Measurements from ENCODE around the gene GAMT.
"Not testable (repeated sequence)": the region's sequence is repeated elsewhere in the genome, so short reads cannot be mapped to it uniquely, and the experiment has no call there.

Gene GAMT

DNA sequence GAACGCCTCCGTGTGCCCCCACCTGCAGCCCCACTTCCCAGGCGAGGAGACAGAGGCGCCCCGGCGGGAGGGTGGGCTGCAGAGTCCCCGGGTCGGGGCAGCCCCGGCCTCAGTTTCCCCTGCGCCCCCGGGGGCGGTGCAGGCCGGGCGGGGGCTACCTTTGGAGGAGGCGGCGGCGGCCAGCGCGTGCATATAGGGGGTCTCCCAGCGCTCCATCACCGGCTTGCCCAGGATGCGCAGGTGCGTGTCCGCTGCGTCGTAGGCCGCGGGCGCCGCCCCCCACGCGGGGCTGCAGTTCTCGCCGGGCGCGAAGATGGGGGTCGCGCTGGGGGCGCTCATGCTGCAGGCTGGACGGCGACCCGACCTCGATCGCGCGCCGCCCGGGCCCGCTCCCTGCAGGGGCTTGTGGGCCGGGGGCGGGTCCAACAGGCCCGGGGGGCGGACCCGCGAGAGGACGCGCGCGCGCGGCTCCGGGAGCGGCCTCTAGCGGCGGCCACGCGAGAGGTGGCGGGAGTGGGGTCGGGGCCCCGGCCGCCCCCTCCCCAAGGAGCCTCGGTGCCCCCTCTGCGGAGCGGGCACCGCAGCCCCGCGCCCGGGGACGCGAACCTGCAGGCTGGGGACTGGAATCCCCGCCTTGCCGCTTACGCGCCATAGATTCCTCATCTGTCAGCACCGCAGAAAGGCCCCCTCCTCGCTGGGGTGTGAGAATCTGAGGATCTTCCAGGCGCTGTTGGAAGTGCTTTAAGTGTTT lies at the start of gene GAMT:
Gene GAMT, minus strand, starts transcription at position 405 of the 751 bp plus-strand sequence. Its CDS starts 66 bp downstream, at position 339.
- peak; percentile 71 for DNase-seq

DNA sequence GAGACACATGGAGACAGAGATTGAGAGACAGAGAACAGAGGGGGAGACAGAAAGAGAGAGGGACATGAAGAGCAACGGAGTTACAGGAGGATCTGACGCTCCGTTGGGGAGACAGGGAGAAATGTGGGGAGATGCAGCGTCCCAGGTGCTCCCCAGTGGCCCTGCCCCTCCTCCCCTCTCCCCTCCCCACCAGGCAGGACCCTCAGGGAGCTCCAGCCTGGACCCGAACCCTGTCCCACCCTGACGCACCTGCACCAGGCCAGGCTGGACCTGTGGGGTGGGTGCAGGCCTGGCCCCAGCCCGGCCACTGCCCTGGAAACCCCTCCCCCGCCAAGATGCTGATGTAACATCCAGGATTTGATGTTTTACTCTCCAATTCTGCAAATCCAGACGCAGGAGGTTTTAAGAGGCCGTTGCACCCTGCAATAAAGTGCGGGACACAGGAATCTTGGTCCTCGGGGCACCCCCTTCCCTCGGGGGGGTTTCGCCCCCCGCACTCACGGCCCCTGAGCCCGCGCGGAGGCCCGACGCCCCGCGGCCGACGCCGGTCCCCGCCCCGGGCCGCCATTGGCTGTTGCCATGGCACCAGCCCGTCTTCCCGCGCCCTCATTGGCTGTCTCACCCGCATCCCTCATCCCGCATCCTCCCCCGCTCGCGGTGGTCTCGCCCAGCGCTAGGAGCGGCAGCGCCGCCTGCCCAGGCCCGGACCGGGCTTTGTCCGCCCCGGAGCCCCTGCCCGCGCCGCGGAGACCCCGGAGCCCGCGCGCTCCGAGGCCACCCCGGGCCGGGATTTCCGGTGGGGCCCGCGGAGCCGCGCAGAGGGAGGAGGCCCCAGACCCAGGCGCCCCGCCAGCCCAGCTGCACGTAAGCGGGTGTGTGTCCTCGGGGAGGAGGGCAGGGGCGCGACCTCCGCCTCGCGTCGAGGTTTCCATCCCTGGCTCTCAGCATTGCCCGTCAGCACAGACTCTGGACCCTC lies 48.4 kb upstream of the GAMT start, which contains the start of gene APC2:
Gene APC2, plus strand, starts transcription at position 655 of the 976 bp plus-strand sequence. CDS start 2,881 bp downstream, outside the sequence.
- DNase-seq, result no peak

DNA sequence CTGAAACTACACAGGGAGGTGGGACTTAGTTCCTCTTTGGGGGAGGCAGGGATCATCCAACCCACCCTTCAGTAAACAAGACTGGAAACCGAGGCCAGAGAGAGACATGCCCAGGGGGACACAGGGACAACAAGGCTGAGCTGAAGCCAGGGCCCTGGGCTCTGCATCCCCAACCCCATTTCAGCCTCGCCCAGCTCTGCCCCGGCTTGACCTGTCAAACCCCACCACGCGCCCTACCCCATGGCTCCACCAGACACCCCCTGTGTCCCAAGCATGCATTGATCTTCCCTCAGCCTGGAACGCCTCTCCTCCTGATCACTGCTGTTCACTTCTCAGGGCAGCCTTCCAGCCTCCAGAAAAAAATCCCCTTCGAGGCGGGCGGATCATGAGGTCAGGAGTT lies 46.6 kb upstream of the GAMT start:
- DNase-seq, result no peak

DNA sequence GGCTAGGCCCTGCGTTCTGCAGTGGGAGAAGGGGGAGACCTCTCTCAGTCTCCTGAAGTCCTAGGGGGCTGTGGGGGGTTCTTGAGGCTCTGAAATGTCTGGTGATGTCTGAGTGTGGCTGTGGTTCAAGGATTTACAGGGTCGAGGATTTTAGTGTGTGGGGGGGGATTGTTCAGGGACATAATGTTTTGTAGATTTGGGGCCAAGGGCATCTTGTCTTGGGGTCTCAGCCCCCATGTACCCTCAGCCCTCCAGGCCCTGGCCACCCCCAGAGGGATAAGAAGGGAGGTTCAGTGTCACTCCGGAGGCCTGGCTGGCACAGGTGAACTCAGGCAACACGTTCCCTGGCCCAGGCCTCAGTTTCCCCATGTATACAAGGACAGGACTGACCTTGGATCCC lies 46.2 kb upstream of the GAMT start:
- no peak for DNase-seq

DNA sequence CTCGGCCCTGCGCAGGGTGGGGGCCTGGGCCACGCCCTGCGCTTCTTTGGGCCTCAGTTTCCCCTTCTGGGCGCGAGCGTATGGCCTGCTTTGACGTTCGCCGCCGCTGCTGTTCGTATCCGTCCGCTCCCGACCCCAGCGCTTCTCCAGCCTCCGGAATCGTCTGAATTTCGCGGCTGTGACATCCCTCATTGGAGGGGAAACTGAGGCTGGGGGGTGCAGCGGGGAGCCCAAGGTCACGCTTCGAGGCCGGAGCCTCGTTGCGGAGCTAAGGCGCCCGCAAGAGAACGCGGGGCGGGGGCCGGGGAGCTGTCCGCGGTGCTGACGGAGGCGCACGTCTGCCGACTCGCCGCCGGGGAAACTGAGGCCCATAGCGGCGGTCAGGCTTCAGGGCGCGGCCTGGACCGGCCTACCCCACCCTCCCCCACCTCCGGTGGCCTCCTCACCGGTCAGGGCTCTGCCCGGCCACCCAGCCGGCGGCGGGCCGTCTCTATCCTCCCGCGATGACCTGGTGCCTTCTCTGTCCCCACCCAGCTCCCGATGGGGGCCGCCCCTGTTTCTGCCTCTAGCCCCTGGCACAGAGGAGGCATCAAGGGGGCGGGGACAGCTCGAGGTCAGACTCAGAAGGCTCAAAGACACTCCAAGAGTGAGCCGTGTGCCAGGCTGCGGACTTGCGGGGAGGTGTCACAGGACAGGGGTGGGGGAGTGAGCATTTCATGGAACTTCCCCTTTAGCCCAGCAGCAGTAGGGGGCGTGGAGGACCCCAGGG lies 45.6 kb upstream of the GAMT start:
- no peak for DNase-seq

DNA sequence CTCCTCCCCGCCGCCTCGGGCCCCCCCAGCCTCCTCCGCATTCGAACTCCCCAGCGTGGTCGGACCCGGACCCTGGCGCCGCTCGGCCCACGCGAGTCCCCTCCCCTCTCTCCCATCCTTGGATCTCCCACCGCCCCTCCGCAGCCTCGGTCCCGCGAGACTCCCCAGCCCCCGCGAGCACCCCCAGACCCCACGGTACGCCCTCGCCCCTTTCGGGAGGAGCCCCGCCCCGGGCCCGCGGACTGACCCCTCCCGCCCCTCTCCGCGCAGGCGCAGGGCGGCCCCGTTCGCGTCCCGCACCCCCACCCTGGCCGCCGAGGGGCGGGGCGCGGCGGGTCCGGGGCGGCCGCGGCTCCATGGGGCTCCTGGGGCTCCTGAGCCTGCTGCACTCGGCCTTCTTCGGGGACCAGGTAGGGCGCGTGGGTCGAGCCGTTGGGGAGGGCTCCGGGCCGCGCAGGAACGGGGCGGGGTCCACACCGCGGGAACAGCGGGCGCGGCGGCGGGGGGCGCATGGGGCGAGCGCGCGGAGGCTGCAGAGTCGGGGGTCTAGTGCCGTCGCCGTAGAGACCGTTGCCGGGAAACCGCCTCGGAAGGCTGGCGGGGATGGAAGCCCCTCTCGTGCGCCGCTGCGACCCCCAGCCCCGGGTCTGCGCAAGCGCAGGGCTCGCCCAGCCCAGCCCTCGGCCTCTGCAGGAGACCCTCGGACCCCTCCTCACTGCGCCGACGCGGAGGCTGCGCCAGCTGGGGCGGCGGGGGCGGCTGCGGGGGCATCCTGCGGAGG lies 44.8 kb upstream of the GAMT start:
- peak; percentile 62 for DNase-seq

DNA sequence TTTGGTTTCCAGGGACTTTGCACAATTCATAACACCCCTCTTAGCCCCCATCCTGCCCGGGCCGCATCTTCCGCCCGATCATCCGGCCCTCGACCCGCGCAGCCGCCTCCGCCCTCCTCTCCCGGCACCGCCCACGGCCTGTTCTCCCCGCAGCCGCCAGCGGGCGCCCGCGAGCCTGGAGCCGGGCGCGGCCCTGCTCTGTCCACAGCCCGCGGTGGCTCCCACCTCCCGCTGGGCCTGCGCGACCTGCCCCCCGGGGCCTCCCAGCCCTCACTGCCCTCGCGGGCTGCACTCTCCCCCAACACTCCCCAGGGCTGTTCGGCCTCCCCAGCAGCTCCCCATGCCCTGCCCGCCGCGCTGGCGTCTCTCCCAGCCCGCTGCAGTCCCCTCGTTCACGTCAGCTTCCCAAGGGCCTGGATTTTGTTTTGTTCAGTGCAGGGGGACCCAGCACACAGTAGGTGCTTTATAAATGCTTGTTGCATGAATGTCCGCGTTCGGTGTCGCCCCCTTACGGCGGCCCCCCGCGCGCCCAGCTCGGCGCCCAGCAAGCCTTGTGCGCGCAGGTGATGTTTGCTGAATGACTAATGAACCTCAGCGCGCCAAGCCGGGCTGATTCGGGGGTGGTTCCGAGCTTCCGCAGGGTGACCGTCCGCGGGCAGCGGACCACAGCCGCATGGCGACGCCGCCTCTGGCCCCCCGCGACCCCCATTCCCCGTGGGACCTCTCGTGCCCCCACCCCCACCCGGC lies 44.0 kb upstream of the GAMT start:
- DNase-seq, result peak; percentile 77

DNA sequence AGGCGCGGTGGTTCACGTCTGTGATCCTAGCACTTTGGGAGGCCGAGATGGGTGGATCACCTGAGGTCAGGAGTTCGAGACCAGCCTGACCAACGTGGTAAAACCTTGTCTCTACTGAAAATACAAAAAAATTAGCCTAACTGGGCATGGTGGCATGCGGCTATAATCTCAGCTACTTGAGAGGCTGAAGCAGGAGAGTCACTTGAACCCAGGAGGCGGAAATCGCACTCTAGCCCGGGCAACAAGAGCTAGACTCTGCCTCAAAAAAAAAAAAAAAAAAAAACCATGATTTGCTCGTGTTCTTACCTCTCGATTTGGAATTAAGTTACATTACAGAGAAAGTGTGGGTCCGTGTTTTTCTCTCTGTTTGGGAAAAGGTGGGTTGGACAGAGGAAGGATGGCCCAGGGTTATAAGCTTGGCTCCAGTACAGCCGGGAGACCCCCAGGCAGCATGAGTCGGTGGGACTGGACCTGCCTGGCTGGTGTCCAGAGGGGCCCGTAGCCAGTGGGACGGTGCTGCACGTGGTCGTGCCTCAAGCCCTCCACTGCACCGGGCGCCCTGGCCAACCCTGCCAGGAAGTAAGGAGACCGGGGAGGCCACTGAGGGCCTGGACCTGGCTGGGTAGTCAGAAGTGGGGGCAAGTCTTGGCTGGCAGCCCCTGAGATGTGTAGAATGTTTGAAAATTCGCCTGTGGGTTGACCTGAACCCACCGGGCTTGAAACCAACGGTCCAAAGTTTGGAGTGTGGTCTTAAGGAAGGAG lies 40.5 kb upstream of the GAMT start:
- no peak for DNase-seq

DNA sequence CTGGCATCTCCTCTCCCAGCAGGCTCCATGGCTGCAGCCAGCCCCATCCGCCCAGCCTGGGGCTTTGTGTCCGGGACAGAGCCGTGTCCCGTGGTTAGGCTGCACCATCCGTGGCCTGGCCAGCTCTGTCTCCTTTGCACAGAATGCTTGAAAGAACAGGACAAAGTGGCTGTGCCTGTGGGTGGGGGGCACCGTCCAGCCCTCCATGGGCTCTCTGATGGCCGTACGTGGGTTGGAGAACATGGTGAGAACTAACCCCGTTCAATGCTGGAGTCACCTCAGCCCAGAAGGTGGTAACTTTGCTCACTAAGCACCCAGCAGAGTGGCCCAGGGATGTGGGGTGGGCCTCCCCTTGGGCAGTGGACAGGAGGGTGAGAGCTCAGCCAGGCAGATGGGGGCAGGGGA lies 39.7 kb upstream of the GAMT start:
- DNase-seq, result no peak

DNA sequence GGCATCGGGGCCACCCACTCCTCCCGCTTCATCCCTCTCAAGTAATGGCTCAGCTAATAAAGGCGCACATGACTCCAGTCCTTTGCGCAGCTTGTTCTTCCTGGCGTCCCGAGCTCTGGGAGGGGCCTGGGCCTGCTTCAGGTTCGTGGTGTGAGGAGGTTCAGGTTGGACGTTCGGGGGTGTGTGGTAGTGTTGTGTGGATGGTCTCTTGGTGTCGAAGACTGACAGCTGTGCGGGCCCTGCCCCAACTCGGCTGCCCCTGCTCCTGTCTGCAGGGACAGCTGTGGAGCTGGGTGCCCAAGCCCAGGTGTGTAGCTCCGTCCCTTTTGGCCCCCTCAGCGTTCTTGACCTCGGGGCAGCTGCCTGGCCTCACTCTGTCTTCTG lies 39.1 kb upstream of the GAMT start:
- no peak for DNase-seq

DNA sequence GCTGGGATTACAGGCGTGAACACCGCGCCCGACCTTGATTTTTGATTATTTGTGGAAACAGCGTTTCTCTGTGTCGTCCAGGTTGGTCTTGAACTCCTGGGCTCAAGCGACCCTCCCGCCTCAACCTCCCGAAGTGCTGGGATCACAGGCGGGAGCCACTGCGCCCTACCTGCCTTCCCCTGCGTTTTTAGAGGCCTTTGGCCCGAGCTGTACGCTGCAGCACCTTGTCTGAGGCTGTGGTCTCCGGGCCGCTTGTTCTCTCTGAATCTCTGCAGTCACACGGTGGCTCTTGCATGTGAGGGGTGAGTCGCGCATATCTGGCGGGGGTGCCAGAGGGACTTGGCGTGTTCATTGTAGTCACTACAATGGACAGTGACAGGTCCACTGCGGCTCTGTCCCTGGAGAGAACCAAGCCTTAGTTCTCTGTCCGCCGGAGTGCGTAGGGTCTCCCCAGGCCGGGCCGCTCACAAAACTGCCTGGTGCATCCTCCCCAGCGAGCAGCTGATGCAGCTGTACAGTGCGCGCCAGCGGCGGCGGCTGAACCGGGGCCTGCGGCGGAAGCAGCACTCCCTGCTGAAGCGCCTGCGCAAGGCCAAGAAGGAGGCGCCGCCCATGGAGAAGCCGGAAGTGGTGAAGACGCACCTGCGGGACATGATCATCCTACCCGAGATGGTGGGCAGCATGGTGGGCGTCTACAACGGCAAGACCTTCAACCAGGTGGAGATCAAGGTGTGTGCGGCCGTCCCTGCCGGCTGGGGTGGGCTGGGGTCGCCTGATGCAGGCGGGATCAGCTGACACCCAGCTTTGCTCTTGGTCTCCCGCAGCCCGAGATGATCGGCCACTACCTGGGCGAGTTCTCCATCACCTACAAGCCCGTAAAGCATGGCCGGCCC lies 38.4 kb upstream of the GAMT start:
- DNase-seq, result not testable (repeated sequence)

DNA sequence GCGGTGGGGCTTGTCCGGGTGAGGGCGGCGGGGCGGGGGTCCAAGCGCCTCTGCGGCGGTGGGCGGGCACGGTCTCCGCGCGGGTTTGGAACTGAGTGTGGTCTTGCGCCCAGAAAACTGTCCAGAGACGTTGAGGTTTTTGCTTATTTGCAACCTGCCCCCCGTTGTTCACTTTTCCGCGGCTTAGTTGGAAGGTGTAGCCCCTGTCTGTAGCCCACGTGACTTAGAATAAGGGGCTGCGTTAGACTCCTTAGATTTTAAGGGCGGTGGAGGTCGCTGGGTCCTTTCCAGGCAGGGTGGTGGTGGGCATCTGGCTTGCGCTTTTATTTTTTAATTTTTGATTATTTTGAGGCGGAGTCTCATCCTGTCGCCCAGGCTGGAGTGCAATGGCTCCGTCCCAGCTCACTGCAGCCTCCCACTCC lies 37.6 kb upstream of the GAMT start:
- no peak for DNase-seq

DNA sequence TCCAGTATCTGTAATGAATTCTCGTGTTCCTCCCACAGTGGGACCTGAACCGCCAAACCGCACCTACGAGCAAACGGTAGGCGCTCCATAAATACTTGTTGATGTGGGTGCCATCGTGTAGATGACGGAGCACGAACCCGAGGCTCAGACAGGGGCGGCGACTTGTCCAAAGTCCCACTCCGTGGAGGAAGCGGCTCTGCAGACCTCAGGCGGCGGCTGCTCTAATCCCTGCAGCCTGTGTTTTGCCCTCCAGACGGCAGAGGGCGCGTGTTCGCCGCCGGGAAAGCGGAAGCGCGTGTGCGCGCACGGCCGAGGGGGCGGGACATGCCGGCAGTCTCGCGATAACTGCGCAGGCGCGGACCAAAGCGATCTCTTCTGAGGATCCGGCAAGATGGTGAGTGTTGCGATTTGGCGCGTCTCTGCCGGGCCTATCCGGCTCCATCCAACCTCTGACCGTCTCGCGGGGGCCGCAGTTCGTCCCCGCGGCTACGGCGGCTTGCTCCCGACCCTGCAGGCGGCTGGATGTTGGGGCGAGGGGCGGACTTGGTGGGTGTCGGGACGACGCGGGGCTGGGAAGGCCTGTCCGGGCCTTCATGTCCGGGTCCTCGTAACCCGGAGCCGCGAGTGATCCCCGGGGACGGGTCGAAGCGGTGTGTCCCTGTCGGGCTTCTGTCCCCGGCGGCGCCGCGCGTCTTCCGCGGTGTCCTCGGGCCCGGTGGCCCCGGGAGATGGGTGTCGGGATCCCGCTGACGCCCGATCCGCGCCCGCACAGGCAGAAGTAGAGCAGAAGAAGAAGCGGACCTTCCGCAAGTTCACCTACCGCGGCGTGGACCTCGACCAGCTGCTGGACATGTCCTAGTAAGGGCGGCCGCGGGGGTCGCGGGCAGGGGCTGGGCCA lies 36.9 kb upstream of the GAMT start, which contains the start of gene RPS15:
Gene RPS15, plus strand, starts transcription at position 362 of the 898 bp plus-strand sequence. Its CDS starts 30 bp downstream, at position 392.
- peak; percentile 97 for DNase-seq

DNA sequence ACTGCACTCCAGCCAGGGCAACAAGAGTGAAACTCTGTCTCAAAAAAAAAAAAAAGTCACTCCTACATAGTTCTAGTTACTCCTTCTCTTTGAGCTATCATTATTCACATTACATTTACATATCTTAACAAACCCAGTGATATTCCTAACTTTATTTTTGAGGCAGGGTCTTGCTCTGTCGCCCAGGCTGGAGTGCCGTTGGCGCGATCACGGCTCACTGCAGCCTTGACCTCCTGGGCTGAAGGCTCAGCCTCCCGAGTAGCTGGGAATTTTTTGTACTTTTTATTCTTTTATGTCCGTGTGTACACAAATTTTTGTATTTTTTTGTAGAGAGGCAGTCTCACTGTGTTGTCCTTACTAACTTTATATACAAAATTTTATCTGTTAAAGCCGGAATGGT lies 36.3 kb upstream of the GAMT start:
- DNase-seq, result no peak

DNA sequence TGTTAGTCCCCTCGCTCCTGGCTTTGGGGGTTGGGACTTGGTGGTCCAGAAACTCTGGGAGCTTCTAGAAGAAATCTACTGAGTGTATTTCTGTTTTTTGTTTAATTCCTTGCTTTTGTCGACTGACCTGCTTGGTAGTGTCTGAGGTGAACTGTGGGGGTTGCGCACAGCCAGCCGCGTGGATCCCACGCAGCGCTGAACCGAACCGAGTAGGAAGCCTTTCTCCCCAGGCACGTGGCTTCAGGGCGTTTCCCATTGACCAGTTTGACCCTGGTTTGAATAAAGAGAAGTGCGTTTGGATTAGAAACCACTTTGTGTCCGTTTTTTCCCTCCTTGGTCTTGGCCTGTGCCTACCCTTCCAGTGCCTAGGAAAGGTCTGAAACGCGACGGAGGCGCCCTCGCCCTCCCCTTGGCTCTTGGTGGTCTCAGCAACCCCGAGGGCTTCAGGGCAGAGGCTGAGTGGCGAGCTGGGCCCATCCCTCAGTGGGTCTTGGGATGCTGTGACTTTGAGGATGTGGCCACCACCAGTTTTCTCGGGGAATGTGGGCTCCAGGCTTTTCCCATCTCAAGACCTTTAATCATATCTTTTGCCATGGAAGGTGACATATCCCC lies 34.1 kb upstream of the GAMT start:
- DNase-seq, result no peak

DNA sequence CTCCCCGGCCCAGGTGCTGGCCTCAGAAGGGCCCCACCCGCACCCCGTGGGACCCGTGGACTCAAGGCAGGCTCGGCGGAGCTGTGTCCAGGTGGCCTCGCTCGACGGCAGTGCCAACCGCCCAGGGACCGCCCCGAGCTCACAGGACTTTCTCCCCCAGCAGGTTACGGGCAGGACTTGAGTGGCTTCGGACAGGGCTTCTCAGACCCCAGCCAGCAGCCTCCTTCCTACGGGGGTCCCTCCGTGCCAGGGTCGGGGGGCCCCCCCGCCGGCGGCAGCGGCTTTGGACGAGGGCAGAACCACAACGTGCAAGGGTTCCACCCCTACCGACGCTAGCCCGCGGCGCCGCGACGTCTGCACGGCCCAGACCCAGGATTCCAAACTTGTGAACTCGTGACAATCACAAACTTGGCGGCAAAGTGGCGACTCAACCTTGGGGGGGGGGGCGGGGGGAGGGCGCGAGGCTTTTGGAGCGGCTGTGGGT lies 33.3 kb upstream of the GAMT start:
- DNase-seq, result no peak

DNA sequence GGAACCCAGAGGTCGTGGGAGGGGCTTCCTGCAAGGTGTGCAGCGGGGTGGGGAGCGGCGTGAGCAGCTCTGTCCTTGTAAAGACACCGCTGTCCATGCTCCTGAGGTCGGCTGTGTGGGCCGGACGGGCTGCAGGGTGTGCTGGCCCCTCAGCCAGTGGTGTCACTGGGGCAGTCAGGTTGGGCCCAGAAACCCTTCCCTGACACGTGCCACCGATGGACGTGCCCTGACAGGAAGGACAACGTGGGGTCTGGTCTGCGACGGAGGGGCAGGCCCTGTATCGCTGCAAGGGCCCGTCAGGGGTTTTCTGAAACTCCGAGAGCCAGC lies 32.7 kb upstream of the GAMT start:
- DNase-seq, result no peak
